C4-2B (cell line): ENCODE results near the gene GDF10.

Experiments used
- CTCF ChIP-seq: fragments of 450-650 bp; conservative IDR thresholded peaks from 2 replicates; pipeline ENCODE4 v1.5.1; 2017; ENCODE audit warnings: mild to moderate bottlenecking
- ZFX ChIP-seq: fragments of 450-650 bp; IDR thresholded peaks from 2 replicates; pipeline ENCODE4 v1.6.1; 2017

GRCh38 chr10:47360419-47361040 lies 60.5 kb downstream of the GDF10 start:
- TF ChIP-seq CTCF, result no peak
- no peak for TF ChIP-seq ZFX
